DOHH2 (cell line): ENCODE results near the gene CD8B.
"Not testable (repeated sequence)": the region's sequence is repeated elsewhere in the genome, so short reads cannot be mapped to it uniquely, and the experiment has no call there.

Experiments used
- EZH2phosphoT487 ChIP-seq: fragments of 200-600 bp; sonication (generic); IDR thresholded peaks from 2 replicates; pipeline ENCODE4 v1.6.1; 2017; ENCODE audit warnings: borderline replicate concordance, mild to moderate bottlenecking, antibody characterized with exemption, low read length, moderate library complexity, mixed read lengths
- TF ChIP-seq, protein P1 (sequence below): fragments of 200-600 bp; sonication (generic); IDR thresholded peaks from one replicate; pipeline ENCODE4 v1.5.1; 2014; ENCODE audit warnings: antibody characterized with exemption, mild to moderate bottlenecking, low read depth, low read length; ENCODE audit not compliant: poor library complexity, severe bottlenecking

DNA sequence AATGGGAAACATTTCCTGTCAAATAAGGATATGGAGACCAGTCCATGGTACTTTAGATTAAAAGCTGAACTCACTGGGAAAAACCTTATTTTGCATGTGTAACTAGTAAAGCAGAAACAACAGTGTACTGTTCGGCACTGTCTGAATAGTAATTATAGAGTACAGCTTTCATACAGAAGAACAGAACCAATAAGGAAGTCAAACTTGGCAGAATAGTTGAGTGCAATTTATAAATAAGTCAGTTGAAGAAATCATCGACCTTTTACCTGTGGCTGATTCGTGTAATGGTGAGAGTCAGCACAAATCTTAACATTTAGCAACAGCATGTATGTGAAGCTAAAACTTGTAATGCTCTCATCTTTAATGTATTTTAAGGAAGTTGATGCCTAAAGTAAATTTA lies 24.3 kb upstream of the CD8B start:
- TF ChIP-seq, protein P1, sequence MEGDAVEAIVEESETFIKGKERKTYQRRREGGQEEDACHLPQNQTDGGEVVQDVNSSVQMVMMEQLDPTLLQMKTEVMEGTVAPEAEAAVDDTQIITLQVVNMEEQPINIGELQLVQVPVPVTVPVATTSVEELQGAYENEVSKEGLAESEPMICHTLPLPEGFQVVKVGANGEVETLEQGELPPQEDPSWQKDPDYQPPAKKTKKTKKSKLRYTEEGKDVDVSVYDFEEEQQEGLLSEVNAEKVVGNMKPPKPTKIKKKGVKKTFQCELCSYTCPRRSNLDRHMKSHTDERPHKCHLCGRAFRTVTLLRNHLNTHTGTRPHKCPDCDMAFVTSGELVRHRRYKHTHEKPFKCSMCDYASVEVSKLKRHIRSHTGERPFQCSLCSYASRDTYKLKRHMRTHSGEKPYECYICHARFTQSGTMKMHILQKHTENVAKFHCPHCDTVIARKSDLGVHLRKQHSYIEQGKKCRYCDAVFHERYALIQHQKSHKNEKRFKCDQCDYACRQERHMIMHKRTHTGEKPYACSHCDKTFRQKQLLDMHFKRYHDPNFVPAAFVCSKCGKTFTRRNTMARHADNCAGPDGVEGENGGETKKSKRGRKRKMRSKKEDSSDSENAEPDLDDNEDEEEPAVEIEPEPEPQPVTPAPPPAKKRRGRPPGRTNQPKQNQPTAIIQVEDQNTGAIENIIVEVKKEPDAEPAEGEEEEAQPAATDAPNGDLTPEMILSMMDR, result not testable (repeated sequence)
- not testable (repeated sequence) for TF ChIP-seq EZH2phosphoT487
